ENCODE results near the gene ATP8A2.
"Not testable (repeated sequence)": the region's sequence is repeated elsewhere in the genome, so short reads cannot be mapped to it uniquely, and the experiment has no call there.

The ATP8A2 gene

DNA sequence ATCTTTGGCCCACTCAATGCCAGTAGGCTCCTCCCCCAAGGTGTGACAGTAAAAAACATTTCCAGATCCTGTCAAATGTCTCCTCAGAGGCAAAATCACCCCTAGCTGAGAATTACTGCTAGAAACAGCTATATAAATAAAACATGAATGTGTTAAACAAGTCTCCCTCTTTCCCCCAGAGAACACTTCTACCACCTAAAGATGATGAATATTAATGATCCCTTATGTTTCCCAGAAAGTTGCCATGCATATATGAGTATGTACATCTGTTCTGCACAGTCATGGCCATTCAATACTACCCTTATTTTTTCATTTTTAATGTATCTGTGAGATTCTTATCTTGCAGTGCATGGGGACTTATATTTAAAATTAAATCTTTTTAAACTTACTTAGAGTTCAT lies 450.0 kb downstream of the ATP8A2 start:
- no peak for FAIRE-seq

DNA sequence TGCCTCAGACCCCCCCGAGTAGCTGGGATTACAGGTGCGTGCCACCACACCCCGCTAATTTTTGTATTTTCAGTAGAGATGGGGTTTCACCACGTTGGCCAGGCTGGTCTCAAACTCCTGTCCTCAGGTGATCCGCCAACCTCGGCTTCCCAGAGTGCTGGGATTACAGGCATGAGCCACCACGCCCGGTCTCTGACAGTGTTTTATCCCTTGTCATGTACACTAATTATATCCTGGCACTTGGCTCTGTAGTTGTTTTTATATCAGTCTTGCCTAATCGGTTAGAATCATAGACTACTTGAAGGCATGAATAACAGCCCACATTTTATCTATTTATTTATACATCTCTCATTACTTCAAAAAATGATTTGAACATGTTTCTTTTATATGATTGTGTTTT lies 455.4 kb downstream of the ATP8A2 start:
- FAIRE-seq, result not testable (repeated sequence)

DNA sequence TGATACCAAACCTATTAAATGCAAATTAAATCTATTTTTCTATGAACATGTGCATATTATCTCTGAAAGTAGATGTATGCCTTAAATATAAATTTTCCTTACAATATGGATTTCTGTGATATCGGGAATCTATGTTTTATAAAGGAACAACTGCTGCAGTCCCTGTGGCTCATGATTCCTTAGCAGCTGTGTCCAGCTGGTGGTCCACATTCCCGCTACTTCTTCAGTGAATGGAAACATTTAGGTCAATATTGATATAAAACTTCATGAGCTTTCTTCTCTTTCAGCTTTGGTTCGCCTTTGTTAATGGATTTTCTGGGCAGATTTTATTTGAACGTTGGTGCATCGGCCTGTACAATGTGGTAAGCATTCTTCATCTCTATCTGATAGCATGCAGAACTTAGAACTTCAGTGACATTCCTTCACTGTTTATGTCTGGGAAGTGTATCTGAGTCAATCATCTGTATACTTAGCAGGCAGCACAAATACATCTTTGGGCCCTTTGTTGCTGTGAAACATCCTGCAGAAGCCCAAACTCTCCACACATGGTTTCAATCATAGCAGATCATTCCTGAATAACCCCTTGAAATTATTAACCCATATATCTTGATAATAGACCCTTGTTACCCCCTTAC lies 456.2 kb downstream of the ATP8A2 start:
- no peak for FAIRE-seq

DNA sequence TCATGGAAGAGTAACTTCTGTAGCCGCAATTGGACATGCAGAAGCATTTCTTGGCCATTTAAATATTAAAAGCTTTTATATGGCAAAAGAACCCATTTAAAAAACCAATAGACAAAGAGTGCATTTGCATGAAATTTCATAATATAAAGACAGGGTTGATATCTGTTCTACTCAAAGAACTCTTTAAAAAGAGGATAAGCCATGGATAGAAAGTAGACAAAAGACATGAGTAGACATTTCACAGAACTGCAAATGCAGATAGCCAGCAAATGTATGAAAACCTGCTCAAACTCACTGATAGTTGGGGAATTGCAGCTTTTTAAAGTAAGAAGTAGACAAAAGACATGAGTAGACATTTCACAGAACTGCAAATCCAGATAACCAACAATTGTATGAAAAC lies 462.0 kb downstream of the ATP8A2 start:
- FAIRE-seq, result no peak

DNA sequence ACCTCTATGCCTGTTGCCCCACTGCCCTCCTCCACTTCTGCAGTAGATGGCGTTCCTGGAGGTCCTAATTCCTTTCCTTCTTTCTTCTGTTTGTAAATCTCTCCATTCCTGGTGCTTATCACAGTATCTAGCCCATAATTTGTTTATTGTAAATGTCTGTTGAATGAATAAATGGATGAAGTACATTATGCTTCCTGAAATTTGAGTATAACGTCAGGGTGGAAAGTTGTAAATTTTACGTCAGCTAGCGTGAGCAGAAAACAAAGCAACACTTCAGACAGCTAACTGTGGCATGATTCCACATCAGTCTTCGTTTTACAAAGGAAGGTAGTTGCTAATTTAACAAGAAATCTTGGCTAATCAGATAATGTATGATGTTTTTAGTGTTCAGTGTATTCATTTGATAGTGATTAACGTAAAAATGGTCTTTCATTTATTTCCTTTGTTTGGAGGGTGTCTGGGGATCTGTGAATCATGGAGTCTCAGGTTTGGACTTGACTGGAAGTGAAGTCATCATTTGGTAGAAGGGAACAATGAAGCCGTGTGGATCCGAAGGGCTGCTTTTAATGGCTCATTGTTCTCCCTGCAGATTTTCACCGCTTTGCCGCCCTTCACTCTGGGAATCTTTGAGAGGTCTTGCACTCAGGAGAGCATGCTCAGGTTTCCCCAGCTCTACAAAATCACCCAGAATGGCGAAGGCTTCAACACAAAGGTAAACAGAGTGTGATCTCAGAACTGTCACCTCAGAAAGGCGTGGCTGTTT lies 465.0 kb downstream of the ATP8A2 start:
- no peak for FAIRE-seq

DNA sequence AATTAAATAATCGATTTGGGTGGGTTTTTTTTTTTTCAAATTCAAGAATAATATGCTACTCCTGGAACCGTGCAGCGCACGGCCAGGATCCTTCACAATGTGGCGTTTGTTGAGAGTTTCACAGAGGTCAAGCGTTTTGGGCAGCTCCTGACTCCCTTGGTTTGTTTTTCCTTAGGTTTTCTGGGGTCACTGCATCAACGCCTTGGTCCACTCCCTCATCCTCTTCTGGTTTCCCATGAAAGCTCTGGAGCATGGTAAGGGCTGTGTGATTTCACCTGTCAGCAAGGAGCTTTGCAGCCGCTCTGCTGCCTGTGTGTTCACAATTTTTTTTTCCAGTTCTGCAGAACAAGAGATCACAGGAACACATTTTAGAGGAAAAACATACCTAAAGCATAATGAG lies 467.6 kb downstream of the ATP8A2 start:
- FAIRE-seq, result no peak

DNA sequence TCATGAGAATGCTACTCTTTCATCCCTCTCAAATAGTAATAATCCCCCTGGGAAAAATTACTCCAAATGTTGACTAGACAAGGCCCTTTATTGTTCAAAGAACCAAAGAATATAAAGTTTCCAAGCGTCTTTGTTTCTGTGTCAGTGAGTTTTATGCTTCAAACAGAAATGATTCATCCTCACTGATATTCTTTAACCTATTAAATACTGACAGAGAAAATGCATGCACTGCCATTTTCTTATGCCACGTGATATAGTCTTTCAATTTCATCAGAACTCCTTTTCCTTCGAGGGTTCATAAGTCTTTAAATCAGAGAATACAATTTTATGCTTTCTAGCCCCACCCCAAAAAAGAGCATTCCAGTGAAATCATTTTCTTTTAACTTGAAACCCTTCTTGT lies 468.5 kb downstream of the ATP8A2 start:
- no peak for FAIRE-seq

DNA sequence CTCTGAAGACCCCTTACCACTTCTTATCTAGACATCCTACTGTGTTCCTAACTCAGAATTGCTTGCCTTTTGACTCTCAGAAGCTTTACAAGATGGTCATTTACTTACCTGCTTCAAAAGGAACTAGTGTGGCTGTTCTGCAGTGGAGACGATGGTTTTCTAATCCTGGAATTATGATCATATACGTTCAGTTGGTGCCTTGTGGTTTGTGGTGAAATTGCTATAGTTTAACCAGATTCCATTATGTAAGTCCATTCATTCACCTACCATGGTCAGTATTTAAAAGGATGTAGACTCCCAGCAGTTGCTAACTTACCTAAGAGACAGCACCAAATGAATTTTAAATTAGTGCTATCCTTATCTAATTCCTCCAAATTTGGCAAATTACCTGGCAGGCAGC lies 469.2 kb downstream of the ATP8A2 start:
- FAIRE-seq, result no peak

DNA sequence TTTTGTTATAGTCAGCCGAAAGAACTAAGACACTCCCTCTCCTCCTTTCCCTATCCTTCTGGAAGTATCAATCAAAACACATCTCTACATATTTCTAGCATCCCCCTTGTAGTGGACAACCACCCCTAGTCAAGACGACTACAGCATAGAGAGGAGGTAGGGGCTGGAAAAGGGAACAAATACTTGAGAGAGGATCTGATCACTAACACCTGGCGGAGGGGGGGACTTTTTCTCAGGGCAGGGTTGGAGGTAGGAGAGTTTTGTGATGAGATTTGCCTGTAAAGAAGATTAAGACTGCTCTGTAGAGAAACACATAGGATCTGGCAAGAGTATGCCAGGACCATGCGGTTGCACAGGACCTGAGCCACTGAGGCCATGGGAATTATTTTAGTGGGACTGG lies 471.9 kb downstream of the ATP8A2 start:
- FAIRE-seq, result no peak

DNA sequence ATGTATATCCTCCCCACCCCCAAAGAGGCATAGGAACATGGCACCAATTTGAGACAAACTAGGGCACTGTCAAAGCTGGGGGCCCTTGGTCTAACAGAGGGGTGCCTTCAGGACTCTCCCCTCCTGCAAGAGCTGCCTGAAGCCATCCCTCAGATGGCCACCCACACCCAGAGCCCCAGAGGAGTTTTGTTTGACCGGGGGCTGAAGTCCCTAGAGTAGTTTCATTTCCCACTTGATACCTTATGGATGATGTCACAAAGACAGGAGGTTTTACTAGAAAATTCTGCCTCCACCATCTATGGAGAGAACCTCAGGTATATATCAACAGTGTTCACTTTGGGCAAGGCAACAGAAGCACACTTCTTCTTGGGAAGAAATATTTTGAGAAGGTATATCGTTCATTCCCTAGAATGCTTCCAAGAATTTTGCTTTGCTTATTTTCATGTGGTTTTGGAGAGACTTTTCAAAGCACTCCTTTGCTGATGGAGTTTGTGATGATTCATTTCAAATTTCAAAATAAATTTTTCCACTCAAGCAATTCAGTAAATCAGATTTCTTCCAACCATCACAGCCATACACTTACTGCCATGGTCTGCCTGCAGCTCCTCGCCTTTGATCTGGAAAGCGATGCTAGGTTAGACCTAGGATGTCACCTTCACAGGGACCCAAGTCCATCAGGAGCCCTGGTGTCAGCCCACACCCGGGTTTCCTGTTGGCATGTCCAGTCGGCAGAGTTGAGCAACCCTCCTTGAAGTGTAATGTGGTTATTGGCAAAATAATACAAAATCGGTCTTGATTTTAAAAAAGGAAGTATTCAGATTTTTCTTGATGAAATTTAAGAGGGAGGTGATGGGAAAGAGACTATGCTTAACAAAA lies 473.0 kb downstream of the ATP8A2 start:
- FAIRE-seq, result no peak

DNA sequence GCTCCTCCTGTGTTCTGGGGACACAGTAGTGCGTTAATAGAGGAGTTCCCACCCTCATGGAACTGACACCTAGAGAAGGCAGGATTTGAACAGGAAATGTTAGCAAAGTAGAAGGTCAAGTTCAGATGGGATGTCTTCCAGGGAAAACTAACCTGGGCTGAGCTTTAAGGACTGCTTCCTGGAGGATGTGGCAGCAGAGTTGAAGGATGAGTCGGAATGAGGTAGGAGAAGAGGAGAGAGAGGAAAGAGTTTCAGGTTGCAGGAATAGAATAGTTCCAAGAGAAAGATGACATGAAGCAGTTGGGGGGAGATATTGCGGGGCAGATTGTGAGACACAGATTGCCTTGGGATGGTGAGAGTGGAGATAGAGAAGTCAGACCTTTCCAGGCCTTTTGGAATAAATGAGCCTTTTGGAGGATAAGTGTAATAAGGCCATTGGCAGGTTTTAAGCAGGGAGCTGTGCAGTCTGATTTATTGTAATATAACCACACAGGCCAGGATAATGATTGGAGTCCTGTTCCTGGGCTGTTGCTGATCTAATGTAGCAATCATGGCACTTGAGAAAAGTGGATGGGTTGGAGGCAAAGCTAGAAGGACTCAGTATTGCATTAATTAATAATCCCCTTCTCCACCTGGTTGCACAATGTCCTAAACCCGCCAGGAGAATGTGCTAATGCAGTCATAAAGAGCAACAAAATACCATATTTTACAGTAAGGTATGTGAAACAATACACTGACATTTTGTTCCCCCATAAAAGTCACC lies 474.6 kb downstream of the ATP8A2 start:
- no peak for FAIRE-seq

DNA sequence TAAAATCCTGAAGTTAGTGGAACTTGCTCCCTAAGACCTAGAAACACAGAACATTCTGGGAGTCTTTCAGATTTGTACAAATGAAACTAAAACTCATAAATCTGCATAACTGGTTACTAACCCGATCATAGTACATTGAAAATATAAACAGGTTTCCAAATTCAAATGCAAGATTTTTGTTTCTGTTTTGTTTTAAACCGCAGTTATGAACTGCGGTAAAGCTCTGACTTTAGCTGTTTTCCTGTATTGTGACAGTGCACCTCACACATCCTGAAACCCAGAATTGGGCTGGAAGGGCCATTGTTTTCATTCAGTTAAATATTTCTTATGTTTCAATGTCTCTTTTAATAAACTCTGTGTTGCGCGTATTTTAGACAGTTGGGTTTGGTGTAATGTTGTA lies 475.4 kb downstream of the ATP8A2 start:
- no peak for FAIRE-seq

DNA sequence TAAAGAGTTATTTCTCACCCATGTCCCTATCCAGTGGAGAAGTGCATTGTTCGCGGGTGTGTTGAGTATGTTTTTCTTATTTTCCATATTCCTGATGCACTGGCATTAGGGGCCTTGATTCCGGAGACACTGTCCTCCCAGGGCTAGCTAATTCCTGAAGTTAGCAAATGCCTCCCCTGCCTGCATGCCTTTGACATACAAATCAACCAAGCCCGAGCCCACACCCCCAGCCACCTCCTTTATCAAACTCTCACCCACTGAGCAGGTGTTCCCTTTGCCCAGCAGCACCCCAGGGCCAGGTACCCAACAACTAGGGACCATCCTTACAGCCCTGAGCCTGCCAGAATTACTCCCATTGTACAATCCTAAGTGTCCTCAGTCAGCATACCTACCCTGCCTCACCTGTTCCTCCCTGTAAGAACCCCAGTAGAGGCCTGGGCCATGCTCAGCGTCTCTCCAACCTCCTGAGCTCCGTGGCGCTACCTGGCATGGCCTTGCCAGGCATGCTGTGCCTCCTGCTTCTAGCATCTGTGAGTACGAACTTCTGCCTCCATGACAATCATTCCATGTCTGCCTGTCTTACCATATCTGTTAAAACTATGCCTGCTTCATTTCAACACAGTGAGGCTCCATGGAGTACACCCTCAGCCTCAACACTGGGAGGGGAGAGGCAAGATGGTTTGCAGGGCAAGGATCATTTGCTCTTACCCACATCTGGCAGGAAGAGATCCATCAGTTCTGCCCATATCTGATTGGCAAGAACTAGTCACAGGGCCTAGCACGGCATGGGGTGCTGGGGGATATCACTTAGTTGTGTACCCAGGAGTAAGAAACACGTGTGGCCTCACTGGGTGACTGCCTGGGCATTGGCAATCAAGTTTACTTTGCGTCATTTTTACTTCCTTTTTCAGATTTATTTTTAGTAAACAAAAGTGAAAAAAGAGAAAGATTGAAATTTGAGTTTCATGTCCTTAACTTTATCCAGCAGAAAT lies 476.2 kb downstream of the ATP8A2 start:
- no peak for FAIRE-seq

DNA sequence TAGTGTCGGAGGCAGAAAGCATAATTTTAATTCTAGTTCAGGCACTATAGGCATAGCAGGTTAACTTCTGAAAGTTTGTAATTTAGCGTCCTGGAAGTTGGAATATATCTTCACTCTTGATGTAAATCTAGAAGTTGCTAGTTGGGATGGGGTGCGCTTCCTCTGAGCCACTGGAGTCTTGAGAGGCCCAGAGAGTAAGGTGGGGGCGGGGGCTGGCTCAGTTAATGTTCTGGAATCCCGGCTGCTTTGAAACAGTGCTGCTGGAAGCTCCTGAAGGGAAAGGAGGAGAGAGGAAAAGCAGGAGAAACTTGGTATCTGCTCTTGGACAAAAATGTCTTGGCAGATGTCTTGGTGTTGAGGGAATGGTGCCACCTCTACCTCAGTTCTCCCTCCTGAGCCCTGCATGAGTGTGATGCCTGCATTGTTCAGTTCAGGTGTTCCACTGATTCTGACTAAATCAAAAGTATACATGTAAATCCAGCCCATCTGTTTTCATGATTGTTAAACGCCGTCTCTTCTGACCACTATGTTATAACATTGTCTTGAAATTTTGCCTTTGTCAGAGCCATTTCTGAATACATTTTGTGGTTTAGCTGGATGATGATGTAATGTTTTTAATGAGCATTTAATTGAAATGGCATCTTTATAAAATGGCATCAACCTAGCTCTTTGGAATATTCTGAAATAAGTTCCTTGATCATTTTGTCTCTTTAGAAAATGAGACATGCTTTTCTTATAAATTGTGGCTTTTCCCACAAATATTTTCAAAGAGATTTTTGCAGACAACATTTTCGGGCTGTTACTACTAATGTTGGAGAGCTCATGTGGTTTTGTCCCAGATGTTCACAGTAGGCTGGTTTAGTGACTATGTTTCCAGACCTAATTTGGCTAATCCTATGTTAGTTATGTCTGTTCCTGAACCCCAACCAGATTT lies 477.3 kb downstream of the ATP8A2 start:
- no peak for FAIRE-seq

DNA sequence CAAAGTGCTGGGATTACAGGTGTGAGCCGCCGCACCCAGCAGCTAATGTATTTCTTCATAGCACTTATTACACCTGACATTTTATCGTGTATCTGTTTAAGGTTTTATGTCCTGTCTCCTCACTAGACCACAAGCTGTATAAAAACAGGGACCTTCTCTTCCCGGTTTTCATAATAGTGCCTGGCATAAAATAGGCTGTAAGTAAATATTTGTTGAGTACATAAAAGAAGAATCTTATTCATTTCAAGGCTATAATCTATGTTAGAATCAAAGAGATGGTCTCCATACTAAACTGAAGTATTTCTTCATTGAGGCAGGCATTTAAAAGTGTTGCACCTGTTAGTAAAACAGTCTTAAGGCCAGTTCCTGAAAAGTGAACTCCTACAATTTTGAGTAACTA lies 486.1 kb downstream of the ATP8A2 start:
- FAIRE-seq, result no peak

DNA sequence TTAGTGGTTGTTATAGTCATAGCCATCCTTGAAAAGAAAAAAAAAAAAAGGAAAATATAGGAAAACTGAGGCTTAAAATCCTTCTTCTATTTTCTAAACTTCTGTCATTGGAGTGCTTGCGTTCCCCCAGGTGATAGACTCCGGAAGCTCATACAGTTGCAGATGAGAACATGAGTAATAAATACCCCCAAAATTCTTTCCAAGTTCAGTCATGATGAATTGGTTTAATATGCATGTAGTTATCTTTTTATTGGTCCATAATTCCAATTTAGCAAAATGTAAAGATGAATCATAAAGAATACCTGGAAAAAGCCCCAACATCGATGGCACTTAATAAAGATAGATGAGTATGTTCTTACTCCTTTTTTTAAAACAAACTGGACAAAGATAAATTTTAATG lies 487.8 kb downstream of the ATP8A2 start:
- FAIRE-seq, result no peak

DNA sequence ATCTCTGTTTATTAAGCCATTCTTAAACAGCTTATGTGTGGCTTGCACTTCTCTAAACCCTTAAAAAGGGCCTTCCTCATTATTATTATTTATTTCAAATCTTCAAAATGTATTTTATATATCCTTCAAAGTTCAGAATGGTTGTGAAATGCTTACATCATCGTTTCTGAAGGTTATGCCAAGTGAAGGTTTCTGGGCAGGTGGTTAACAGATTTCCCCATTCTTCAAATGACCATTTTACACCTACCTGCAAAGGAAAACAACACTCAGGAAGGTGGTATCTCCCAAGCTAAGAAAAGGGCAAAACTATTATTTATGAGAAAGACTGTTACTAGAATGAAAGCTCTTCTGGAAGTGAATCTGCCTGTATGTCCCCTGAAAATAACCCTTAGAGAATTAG lies 488.5 kb downstream of the ATP8A2 start:
- no peak for FAIRE-seq

DNA sequence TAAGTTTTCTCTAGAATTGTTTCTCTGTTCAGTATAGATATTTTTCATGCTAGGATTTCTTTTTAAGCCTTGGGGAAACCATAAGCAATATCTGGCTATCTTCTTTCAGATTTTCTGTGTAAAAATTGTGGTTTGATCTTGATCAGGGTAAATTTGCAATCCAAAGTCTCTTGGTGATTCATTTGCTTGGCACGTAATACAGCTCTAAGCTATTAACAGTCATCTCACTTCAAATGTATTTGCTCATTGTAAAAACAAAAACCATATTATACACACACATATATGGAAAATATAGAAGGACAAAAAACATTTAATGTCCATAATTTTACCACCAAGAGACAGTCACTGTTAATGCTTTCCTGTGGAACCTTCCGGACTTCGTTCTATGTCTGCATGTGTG lies 489.1 kb downstream of the ATP8A2 start:
- no peak for FAIRE-seq

DNA sequence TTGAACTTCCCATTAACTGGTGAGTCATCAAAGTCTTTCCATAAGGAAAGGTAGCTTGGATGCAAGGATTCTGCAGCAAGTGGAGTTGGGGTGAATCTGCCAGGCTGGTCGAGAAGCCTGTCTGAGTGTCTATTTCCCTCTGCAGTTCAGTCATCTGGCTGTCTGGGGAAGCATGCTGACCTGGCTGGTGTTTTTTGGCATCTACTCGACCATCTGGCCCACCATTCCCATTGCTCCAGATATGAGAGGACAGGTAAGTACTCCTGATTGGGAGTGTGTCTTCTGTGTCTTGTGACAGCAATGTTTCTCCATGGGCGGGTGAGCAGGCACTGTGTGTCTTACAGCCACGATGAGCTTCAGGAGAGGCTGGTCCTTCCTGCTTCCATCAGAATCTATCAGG lies 490.4 kb downstream of the ATP8A2 start:
- FAIRE-seq, result no peak

DNA sequence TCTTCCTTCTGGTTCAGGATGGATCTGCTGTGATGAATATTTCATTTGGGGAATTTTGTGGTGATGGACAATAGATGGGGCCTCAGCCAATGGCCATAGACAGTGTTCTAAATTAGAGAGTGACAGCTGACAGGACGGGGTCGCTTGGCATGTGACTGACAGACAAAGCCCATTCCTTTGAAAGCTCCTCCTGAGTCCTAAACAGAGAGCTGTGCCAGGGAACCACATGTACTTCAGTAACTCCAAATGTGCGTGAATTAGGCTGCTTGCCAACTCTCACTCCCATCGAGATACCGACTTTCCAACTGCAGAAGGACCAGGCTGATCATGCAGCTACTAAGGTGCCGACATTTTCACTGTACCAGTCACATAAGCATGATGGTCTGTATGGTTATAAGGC lies 492.3 kb downstream of the ATP8A2 start:
- no peak for FAIRE-seq

DNA sequence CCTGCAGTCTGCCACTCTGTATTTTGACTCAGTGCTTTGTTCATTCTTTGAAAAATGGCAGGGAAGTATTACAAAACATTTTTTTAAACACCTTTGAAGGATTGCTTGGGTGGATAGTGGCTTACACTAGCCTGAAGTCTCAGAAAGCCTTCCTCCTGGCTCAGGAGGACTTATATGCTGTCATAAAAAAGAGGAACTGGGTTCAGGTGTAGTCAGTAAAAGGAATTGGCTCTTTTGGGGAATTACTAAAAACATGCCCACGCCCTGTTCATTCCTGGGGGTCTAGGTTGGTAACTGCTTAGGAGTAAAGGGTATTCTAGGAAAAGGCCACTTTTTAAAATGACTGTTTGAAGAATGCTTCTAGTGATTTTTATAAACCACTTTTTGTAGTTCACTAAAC lies 493.2 kb downstream of the ATP8A2 start:
- FAIRE-seq, result no peak
